NCI-H128 (cell line): ENCODE results near the gene NPR3.

Experiments
- DNase-seq: peaks from one replicate; lab custom pipeline; 2025; ENCODE audit not compliant: unreplicated experiment; lab: John Stamatoyannopoulos, UW

The NPR3 gene

DNA sequence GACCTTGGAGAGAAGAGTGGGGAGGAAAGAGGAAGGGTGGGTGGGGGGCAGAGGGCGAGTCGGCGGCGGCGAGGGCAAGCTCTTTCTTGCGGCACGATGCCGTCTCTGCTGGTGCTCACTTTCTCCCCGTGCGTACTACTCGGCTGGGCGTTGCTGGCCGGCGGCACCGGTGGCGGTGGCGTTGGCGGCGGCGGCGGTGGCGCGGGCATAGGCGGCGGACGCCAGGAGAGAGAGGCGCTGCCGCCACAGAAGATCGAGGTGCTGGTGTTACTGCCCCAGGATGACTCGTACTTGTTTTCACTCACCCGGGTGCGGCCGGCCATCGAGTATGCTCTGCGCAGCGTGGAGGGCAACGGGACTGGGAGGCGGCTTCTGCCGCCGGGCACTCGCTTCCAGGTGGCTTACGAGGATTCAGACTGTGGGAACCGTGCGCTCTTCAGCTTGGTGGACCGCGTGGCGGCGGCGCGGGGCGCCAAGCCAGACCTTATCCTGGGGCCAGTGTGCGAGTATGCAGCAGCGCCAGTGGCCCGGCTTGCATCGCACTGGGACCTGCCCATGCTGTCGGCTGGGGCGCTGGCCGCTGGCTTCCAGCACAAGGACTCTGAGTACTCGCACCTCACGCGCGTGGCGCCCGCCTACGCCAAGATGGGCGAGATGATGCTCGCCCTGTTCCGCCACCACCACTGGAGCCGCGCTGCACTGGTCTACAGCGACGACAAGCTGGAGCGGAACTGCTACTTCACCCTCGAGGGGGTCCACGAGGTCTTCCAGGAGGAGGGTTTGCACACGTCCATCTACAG is 760 bp downstream of the NPR3 start:
- no peak for DNase-seq

DNA sequence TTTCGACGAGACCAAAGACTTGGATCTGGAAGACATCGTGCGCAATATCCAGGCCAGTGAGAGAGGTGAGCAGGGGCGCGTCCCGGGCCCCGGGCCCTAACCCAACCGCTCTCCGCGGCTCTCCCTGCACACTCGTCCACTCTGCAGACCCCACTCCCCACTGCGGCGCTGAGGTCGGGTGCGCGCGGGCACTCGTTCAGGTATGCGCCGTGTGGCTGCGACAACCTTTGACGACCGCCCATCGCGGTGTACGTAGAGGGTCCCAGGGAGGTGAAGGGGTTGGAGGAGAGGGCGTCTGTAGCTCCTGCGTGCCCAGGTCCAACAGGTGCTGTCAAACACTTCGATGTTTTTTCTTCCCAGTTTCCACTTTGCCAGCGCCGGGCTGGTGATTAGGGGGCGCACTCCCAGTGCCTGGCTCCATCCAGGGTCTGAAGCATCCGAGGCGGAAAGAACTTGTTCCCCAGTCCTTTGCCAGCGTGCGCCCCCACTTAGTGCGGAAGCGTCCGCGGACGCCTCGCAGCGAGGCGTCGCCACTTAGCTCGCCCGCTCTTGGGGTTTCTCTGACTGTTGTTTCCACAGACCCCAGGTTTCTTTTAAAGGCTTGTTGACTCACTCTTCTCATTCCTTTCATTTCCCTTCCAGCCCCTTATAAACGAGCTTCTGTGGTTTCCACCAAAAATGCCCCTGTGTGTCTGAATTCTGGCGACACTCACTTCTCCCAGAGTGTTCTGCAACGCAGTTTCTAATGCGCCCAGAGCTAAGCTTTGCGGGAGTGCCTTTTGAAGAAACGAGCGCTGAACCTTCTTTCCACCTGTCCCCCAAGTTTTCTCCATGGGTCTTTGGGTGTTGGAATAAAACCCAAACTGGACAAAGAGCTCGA is 1.6 kb downstream of the NPR3 start:
- DNase-seq: no peak

DNA sequence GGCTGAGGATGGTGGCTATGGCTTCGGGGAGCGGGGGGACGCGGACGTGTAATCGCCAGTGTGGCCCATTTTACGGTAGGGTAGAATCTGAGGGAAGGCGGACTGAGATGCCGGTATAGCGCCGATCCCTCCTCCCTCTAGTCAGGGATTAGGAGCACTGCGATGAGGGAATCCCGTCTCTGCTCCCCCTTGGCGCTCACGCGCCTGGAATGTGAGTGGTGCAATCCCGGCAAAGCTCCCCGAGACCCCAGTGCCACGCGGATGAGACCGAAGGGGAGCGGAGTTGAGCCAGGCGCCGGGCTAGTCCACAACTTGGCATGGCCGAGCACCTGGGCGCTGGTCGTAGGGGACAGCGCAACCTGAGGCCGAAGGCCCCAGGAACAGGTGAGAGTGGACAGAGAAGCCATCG is 2.2 kb downstream of the NPR3 start:
- no peak for DNase-seq

DNA sequence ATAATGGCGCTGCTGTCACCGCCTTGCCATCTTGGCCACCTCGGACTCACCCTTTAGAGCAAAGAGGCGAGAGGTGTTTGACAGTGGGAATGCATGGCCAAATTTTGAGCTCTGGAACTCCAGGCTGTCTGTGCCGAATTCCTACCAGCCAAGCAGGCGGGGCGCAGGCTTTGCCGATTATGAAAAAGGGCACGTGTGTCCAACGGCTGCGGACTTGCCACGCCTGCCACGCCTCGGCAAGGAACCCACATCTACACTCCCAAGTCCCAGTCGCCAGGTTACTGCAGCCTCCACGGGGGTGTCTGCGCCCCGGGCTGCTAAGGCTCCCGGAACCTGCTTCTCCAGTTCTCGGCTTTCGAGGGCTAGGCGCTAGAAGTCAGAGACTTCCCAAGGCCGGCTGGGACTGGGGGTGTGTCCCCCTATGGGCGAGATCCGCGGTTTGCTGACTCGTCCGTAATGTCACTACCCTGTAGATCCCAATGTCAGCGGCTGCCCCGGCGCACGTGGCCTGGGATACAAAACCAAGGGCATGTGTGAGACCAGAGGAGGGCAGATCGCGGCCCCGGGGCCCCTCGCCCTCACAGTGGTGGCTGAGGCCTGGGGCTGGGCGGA is 2.8 kb downstream of the NPR3 start:
- no peak for DNase-seq

DNA sequence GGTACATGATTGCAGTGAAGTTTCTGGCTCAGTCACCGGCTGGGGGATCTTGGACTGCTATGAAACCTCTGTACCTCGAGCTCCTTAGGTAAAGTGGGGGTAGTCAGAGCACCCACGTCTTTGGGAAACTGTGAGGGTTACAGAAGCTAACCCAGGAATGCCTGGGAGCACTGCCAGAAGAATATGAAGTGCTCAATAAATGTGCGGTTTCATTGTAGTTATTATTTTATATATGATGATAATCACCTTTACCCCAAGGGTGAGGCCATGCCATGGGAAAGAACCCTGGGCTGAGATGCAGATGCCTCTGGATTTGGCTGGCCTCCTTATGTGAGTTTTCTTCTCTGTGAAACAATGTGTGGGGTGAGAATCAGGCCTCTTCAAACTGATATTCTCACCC is 3.7 kb downstream of the NPR3 start:
- no peak for DNase-seq

DNA sequence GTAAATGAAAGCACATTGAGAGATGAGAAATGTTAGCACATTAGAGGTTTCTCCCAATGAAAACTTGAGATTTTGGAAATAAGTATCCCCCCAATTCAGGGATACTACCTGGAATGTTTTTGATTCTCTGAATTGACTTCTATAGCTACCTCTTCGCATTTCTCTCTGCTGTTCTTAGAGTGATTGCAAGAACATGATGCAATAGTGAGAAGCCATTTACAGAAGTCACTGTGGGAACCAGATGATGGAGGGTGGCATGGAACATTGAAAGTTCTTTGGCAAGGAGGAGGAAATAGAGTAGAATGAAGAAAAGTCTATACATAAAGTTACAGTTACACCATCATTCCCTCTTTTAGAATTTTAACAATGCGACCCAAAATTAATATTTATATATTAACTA is 9.2 kb downstream of the NPR3 start:
- no peak for DNase-seq

DNA sequence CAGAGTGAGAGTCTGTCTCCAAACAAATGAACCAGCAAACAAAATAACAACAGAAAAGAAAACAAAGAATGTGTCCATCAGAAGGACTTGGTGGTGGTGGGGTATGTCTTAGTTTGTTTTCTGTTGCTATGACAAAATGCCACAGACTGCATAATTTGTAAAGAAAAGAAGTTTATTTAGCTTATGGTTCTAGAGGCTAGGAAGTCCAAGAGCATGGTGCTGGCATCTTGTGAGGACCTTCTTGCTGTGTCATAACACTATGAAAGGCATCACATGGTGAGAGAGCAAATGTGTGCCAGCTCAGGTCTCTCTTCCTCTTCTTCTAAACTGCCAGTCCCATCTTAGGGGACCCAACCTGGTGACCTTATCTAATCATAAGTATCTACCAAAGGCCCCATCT is 10.5 kb downstream of the NPR3 start:
- no peak for DNase-seq

DNA sequence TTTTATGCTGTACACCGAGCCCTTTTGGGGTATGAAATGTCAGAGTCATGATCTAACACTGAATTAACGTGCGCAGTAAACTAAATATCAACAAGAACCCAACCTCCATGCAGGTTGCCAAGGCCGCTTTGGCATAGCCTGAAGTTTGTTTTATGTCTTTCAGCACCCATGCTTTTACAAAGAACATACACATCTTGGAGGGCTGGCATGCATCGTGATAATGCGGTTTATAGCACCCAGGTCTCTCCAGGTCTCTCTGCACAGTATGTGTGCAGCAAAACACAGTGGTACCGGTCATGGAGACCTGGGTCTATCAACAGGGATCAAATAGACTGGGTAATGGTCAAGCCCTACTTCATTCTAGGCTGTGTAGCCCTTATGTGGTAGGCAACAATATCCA is 11.8 kb downstream of the NPR3 start:
- no peak for DNase-seq

DNA sequence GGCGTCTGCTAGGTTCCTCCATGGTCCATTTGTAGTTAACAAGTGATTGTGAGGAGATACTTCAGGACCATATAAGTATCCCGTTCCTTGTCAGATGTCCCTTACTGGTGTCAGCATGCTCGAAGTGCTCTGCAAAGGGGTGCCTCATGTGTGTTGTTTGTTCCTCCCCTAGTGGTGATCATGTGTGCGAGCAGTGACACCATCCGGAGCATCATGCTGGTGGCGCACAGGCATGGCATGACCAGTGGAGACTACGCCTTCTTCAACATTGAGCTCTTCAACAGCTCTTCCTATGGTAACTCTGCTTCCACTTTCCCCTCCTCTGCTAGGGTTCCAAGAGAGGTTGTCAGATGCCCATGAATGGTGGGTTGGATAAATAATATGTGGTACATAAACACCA is 13.4 kb downstream of the NPR3 start:
- DNase-seq: no peak

DNA sequence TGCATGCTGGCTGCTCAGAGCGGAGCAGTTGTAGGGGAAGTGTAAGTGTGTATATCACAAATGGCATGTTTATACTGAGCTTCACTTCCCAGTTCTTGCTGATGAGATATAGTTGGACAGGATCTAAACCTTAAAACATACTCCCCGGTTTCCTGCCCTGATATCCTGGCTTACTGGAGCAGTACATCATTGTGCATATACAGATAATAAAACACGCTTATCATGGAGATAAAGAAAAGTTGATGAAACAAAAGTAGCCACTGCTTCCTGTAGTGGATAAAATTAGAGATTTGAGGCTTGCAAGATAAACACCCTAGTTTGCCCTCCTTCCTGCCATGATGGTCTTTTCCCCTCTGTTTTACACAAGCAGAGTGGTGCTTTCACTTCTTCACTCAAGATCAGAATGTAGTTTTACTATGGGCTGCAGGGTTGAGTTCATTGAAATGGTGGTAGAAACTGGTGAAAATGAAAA is 15.0 kb downstream of the NPR3 start:
- no peak for DNase-seq

DNA sequence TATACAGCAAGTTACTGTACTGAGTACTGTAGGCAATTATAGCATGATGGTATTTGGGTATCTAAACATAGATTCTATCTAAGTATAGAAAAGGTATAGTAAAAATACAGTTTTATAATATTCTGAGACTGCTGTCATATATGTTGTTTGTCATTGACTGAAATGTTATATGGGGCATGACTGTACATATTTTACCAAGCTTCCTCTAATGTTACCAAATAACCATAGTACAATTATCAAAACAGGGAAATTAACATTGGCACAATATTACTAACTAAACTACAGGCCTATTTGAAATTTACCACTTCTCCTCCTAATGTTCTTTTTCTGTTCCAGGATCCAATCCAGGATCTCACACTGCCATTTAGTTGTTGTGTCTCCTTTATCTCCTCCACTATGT is 18.5 kb downstream of the NPR3 start:
- DNase-seq: no peak

DNA sequence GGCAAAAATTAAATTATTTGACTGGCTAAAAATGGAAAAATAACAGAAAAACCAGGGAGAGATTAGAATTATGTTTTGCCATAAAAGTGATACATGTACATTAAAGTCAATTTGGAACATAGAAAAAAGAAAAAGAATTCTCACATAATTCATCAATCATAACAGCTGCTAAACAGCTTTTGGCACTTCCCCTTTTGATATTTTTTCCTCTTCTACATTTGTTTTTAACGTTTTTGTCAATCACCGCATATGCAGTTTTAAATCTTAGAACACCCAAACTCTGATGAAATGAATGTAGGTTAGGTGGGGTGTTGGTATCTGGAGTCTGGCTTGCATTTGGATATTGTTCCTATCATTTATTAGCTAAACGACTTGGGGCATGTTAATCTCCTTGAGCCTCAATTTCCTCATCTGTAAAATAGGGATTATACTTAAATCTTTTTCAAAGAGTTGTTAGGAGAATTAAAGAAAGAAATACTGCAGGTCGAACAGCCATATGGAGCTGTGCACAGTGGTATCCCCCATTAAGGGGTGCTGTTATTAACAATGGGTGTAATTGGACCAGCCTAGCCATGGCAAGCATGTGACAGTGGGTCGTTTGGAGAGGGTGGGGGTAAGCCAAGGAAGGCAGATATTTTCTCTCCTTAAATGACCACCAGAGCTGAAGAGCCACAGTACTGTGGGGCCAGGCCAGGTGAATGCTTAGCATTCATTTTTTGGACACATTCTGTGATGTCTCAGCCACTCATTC is 22.6 kb downstream of the NPR3 start:
- DNase-seq: no peak

DNA sequence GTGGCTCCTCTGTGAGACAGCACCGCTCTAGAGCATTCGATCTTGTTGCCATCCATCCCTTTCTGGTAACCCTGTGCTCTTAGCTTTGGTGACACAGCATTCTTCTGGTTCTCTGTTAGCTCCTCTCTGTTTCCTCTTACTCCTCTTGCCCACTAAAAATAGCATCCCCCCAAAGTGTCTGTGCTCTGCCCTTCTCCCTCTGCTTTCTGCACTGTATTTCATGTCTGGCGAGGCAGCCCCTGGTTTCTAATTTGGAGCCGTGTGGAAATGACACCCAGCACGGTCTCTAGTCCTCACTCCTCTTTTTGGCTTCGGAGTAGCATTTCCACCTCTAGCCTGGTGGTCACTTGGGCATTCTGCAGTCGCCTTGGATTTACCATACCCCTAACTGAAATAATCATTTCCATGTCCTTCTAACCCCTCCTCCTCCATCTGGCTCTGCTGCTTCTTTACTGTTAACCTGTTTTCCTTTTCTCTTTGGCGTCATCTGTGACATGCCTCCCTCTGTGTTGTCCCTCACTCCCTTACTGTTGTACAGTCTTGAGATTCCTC is 23.8 kb downstream of the NPR3 start:
- no peak for DNase-seq

DNA sequence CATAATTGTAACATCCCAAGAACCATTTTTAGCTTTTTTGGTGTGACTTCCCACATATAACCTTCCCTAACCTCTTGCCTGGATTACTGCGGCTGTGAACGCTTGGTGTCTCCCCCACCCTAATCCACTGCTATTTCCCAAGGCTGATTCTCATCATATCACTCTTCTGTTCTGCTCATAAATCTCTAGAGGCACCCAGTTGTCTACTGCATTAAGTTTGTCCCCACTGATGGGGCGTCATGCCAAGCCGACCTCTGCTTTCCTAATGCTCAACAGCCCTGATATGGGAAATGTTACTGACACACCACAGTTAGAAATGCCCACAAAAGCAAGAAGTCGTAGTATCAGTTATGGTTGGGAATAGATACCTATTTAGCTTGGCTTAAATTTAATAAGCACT is 24.4 kb downstream of the NPR3 start:
- DNase-seq: no peak

DNA sequence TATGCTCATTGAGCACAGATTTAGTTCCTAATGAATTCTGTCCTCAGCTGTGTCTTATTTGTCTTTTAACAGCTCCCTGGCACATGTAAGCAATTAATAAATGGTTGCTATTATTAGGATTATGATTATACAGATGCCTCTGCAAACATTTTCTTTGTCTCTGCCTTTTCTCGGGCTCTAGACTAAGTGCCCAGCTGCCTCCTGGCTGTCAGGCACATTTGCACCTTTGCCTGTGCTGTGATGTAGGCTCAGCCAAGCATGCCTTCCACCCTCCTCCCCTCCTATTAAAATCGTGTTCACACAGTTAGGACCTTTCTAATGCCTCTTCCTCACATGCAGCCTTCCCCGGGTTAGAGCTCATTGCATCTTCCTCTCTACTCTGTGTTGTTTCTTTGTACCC is 25.7 kb downstream of the NPR3 start:
- DNase-seq: no peak

DNA sequence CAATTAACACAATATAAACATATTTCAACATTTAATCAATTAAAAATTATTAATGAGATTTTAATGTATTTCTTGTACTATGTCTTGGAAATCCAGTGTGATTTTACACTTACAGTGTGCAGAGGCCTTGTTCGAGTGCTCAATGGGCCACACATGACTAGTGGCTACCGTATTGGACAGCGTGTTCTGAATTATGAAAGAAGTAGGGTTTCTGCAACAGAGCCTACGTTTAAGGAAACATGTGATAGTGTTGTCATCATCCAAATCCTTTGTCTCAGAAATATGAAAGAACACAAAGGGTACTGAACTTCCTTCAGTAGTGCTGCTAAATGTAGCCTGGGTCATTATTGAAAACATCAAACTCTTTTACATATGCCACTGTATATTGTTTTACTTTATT is 29.5 kb downstream of the NPR3 start:
- DNase-seq: no peak

DNA sequence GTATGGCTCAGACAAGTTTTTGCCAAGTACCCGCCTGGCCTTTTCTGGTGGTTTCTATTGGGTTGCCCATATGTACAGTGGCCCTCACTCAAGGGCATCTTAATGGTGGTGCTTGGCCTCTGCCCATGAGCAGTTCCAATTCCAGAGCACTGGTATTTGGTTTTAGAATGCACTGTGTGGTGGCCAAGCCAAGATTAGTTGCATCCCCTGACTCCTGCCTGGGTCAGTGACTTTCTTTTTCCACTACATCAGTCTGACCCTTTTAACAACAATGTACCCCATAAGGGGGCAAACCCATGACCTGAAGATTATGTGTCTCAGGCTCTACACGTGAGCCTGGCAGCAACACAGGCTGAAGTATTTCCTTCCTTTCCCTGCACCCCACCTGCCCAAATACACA is 34.2 kb downstream of the NPR3 start:
- no peak for DNase-seq

DNA sequence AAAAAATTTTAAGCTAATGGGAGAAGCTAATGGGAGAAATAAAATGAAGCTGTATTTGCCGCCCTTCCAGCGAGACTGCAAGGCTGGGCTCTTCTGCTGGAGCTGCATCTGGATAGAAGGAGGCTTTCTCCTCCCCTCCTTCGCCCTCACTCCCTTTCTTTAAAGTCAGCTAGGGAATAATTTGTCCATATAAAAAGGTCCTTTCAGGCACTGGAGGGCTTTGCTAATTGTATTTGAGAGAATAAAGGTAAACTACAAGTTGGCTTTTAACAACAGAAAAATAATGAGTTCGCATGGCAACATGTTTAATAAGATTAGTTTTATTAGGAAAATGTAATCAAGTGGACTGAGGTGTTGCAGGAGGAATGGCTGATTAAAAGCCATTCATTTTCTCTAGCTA is 41.3 kb downstream of the NPR3 start:
- no peak for DNase-seq

DNA sequence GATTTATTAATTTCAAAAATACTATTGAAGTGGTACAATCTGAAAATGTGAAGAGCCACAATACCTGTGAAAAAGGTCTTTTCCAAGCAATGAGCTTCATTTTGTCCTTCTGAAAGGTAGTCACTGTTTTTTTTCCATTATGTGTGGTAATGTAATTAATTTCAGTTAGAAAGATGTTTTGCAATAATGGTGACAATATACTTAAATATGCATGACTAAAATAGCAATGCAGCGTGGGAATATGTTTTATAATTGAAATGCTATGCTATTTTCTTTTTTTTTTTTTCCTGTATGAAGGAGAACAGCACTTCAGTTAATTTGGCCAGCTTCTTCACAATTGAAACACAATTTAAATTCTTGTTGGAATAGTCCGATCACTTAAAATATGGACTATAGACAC is 41.9 kb downstream of the NPR3 start:
- no peak for DNase-seq

DNA sequence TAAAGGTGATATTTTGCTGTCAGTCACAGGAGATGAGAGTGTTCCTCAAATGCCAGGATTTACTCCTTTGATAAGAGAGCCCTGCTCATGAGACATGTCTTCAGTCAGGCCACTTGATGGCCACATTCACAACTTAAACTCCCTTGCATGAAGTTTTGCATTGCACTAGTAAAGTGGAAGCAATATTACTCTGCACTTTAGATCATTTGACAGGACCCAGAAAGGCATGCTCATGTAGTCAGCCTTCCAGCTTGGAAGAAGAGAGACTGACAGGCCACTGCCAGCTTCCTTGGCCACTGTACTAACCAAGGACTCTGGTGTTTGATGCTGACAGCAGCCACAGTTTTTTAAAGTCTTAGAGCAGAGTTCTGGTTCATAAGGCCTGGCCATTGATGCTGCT is 42.6 kb downstream of the NPR3 start:
- no peak for DNase-seq

DNA sequence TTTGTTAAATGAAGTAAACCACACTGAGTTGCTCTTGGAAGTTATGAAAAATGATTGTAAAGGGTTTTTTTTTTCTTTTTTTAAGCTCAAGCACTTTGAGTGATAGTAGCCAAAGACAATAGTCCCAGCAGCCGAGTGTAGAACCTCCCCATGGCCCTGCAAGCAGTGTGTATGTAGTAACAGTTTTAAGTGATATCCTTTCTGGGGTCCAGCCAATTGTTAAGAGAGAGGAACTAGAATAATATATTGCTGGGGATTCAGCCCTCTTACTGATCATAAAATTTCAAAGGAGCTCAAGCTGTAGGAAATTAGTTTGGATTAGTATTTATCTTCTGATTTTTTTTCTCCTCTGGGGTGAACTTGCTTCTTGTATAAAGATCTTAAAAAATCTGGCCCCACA is 43.2 kb downstream of the NPR3 start:
- no peak for DNase-seq
